Measurements from ENCODE around the gene RDH11. TPM values are rescaled to one million over a fixed set of nuclear protein-coding genes. Genes with fewer than 3 reads are reported as not detected.
"Not testable (repeated sequence)": the region's sequence is repeated elsewhere in the genome, so short reads cannot be mapped to it uniquely, and the experiment has no call there.

RDH11 gene
- total and polyA plus RNA-seq, 5 experiments from 2014 or later = 43.5 to 87.6 (median 74.7) TPM

DNA sequence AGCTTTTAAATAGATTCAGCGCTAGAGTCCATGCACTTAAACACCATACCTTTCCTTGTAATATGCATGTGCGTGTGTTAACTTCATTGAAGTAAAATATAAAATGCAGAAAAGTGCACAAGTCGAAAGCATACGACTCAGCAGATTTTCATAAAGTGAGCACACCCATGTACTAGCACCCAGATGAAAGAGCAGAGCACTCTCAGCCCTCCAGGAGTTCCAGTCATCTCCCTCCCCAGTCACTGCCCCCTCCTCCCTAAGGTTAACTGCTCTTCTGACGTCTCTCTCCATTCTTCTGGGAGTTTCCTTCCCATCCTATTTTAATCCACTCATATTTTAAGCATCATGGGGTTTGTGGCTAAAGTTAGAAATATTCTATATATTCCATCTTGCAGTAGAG is 26.3 kb upstream of the RDH11 start:
- H3K4me1 Mint-ChIP-seq = peaks cover 0 to 12% (median 6%) of the 10 kb centered on the region in 4 donors
- no peak overlapping the region for H3K27ac Mint-ChIP-seq
- DNase-seq = no peak
- H3K9me3 Mint-ChIP-seq = peaks cover 0 to 2% (median 0%) of the 10 kb centered on the region in 9 donors
- POLR2A ChIA-PET = interaction anchor here (1.1 kb wide), 1 partner anchor 27 kb away, joined by 4 read pairs; the partner anchor contains the start of gene RDH11
- H3K4me3 Mint-ChIP-seq = no peak overlapping the region
- H3K36me3 Mint-ChIP-seq = no peaks in the 10 kb centered on the region
- H3K27me3 Mint-ChIP-seq = peaks cover 24 to 58% (median 49%) of the 10 kb centered on the region in 5 donors
- ATAC-seq = no peak

DNA sequence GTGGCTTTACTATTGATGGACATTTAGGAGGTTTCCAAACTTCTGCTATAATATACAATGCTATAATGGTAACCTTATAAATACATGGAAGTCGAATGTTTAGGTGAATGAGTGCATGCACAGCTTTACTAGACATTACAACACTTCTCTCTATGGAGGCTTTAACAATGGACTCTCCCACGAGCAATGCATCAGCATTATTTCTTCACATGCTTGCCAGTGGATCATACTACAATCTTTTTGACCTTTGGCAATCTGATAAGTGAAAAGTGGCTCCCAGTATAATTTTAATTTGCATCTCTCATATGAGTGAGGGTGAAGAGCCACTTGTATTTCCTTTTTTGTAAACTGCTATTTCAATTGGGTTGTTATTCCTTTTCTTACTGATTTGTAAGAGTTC is 24.3 kb upstream of the RDH11 start:
- Mint-ChIP-seq H3K27ac (no peak overlapping the region), H3K4me1 (peaks cover 0 to 12% (median 6%) of the 10 kb centered on the region in 4 donors), H3K9me3 (peaks cover 0 to 2% (median 0%) of the 10 kb centered on the region in 9 donors), H3K36me3 (no peaks in the 10 kb centered on the region), H3K4me3 (no peak overlapping the region), H3K27me3 (peaks cover 22 to 40% (median 35%) of the 10 kb centered on the region in 5 donors)
- ATAC-seq (no peak), DNase-seq (no peak)
- POLR2A ChIA-PET = no interaction called here

DNA sequence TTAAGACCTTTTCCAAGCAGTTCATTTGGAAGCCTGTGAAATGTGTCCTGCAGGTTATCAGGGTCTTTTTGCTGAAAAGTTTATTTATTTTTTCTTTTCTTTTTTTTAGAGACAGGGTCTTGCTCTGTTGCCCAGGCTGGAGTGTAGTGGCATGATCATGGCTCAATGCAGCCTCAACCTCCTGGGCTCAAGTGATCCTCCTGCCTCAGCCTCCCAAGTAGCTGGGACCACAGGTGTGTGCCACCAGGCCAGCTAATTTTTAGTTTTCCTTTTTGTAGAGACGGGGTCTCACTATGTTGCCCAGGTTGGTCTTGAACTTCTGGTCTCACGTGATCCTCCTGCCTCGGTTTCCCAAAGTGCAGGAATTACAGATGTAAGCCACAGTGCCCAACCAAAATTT is 23.8 kb upstream of the RDH11 start:
- Mint-ChIP-seq H3K4me1 (peaks cover 0 to 12% (median 6%) of the 10 kb centered on the region in 4 donors), H3K27me3 (peaks cover 21 to 38% (median 32%) of the 10 kb centered on the region in 5 donors)
- DNase-seq, POLR2A ChIA-PET, H3K4me3 Mint-ChIP-seq, H3K36me3 Mint-ChIP-seq, H3K9me3 Mint-ChIP-seq, ATAC-seq, H3K27ac Mint-ChIP-seq: not testable (repeated sequence)

DNA sequence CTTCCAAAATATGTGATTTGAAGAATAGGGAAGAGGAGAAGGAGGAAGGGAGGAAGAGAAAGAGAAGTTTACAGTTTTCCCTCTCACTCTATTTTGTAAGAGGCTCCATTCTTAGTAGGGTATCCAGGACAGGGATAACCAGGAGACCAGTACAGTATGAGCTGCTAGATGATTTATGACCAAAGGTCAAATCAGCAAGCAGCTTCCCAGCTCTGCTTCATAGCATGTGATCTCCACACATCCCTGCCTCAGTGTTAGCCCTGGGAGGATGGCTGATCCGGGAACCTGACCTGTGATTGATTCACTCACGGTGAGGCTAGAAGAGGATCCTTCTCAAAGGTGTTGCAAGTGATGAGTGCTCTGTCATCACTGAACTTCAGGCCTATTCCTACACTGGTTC is 22.7 kb upstream of the RDH11 start:
- no peaks in the 10 kb centered on the region for H3K9me3 Mint-ChIP-seq
- H3K27me3 Mint-ChIP-seq = peaks cover 16 to 27% (median 24%) of the 10 kb centered on the region in 5 donors
- no peaks in the 10 kb centered on the region for H3K36me3 Mint-ChIP-seq
- DNase-seq (no peak), ATAC-seq (no peak)
- POLR2A ChIA-PET = no interaction called here
- H3K4me1 Mint-ChIP-seq = peaks cover 0 to 12% (median 6%) of the 10 kb centered on the region in 4 donors
- peak overlapping the region in 1 of 10 donors; percentile 31 for H3K4me3 Mint-ChIP-seq
- H3K27ac Mint-ChIP-seq = no peak overlapping the region

DNA sequence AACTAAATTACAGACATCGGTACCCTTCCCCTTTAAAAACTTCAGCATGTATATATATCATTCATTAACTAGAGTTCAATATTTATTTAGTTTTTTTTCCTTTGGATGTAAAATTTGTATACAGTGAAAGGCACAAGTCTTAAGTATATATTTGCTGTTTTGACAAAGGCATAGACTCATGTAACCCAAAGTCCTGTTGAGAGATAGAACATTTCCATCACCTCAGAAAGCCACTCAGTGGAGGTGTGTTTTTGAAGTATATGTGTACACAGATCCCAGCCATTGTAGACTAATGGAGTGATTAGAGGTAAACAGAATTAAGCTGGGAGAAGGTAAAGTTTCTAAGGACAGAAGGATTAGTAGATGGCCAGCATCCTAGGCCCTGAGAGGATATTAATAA is 21.5 kb upstream of the RDH11 start:
- Mint-ChIP-seq H3K4me3 (no peak overlapping the region), H3K4me1 (peaks cover 0 to 2% (median 0%) of the 10 kb centered on the region in 4 donors), H3K27ac (no peak overlapping the region), H3K36me3 (no peaks in the 10 kb centered on the region), H3K27me3 (peaks cover 8 to 15% (median 13%) of the 10 kb centered on the region in 5 donors), H3K9me3 (no peaks in the 10 kb centered on the region)
- no peak for ATAC-seq
- no peak for DNase-seq
- POLR2A ChIA-PET = no interaction called here

DNA sequence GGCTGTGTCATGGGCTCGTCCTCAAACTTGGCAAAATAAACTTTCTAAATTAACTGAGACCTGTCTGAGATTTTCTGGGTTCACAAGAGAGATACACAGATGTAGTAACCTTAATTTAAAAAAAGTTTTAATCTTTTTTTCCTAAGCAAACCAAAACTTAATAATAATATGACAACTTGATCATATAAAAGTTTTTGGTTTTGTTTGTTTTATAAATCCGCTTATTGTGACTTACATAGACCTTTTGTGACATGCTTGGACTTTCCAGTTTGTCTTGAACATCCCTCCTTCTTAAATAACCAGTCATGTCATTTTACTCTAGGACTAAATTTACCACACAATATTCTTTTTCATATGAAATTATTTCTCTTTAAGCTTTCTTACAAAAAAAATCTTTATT is 14.6 kb upstream of the RDH11 start:
- Mint-ChIP-seq H3K27ac (no peak overlapping the region), H3K4me1 (no peaks in the 10 kb centered on the region), H3K9me3 (peaks cover 0 to 23% (median 2%) of the 10 kb centered on the region in 9 donors), H3K4me3 (no peak overlapping the region), H3K27me3 (peaks cover 0 to 5% (median 0%) of the 10 kb centered on the region in 5 donors), H3K36me3 (peaks cover 0 to 11% (median 4%) of the 10 kb centered on the region in 3 donors)
- POLR2A ChIA-PET = no interaction called here
- ATAC-seq (no peak), DNase-seq (no peak)

DNA sequence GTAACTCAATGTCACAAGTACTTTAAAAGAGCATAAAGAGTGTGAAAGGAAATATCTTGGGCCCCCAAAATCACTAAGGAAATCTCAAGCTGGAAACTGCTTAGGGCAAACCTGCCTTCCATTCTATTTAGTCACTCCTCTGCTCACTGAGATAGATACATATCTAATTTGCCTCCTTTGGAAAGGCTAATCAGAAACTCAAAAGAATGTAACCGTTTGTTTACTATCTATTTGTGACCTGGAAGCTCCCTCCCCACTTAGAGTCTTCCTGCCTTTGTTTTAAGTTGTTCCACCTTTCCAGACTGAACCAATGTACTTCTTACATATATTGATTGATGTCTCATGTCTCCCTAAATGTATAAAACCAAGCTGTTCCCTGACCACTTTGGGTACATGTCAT is 14.2 kb upstream of the RDH11 start:
- DNase-seq, POLR2A ChIA-PET, H3K4me1 Mint-ChIP-seq, H3K27me3 Mint-ChIP-seq, ATAC-seq, H3K27ac Mint-ChIP-seq, H3K4me3 Mint-ChIP-seq: not testable (repeated sequence)
- Mint-ChIP-seq H3K36me3 (peaks cover 0 to 11% (median 4%) of the 10 kb centered on the region in 3 donors), H3K9me3 (peaks cover 0 to 23% (median 2%) of the 10 kb centered on the region in 9 donors)

DNA sequence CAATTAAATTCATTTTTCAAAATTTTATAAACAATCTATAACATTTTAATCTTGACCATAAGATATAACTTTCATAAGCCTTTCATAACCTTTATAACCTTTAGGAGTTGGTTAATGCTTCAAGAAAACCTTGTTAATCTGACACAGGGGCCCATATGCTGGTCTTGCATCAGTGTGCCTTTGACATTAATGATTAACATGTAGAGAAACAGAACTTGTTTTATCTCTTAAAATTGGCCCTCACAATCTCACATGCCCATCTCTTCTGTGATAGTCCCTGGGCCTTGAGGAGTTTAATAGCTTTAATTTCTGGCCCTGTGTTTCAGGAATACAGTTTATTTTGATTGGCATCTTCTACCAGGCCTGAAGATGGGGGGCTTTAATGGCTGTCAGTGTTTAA is 13.8 kb upstream of the RDH11 start:
- H3K4me3 Mint-ChIP-seq, DNase-seq, ATAC-seq, H3K27me3 Mint-ChIP-seq, H3K27ac Mint-ChIP-seq, H3K4me1 Mint-ChIP-seq, POLR2A ChIA-PET: not testable (repeated sequence)
- Mint-ChIP-seq H3K9me3 (peaks cover 0 to 23% (median 2%) of the 10 kb centered on the region in 9 donors), H3K36me3 (peaks cover 0 to 11% (median 4%) of the 10 kb centered on the region in 3 donors)

DNA sequence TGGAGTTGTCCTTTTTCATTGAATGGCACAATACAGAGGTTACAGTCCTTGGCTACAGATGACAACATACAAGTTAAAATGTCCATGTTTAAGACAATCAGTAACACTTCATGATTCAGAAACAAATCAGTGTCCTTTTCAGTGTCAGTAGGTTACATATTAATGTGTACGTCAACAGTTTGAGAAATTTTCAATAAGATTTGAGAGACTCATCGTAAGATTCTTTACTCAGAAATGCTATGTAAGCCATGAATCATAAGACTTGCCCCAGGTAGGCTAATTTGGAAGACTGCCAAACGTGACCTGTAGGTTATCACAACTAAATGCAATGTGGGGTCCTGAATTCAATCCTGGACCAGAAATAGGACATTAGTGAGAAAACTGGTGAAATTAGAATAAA is 9.6 kb upstream of the RDH11 start:
- DNase-seq = no peak

DNA sequence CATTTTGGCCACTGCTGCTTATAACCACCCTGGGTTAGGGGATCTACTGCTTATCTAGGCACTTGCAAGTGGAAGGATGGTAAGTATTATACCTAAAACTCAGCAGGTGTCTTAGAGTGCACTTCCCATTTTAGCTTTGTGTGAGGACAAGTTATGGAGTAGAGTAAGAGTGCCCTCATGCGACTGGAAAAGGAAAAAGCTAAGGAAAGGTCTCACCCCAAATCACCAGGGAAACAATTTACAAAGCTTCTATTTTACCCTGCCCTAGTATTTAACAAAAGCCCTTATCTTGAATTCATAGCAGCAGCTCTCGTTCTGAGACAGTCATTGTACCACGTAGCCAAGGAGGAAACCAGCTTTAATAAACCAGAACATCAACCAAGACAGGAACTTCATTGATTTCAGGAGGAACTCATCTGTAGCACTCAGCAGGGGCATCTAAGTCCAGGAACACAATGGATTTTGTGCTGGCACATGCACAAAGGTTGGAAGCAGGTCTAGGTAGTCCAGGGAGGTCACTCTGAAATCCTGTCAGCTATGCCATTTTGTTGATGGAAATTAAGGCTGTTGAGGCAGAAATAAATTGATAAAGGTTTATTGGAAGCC is 9.0 kb upstream of the RDH11 start:
- peaks cover 0 to 6% (median 0%) of the 10 kb centered on the region in 5 donors for H3K27me3 Mint-ChIP-seq
- POLR2A ChIA-PET = interaction anchor here (0.9 to 1.9 kb wide), 2 partner anchors 30 to 85 kb away, joined by 4 read pairs; partner anchors contain the start of genes ARG2 and VTI1B
- peaks cover 0 to 8% (median 0%) of the 10 kb centered on the region in 9 donors for H3K9me3 Mint-ChIP-seq
- DNase-seq = peak in 9 of 10 donors; percentile 3 to 68 (median 43)
- peak overlapping the region in 1 of 10 donors; percentile 72 for H3K27ac Mint-ChIP-seq
- H3K4me1 Mint-ChIP-seq = peaks cover 0 to 4% (median 0%) of the 10 kb centered on the region in 4 donors
- peaks cover 0 to 2% (median 0%) of the 10 kb centered on the region in 3 donors for H3K36me3 Mint-ChIP-seq
- peak; percentile 84 to 88 for ATAC-seq
- H3K4me3 Mint-ChIP-seq = no peak overlapping the region

More for the DNA sequence above, 9.6 kb upstream of the RDH11 start:
- H3K27ac Mint-ChIP-seq = no peak overlapping the region
- H3K9me3 Mint-ChIP-seq = peaks cover 0 to 14% (median 2%) of the 10 kb centered on the region in 9 donors
- H3K4me3 Mint-ChIP-seq = no peak overlapping the region
- H3K4me1 Mint-ChIP-seq = peaks cover 0 to 4% (median 0%) of the 10 kb centered on the region in 4 donors
- POLR2A ChIA-PET = interaction anchor here (1.9 kb wide), 1 partner anchor 31 kb away, joined by 4 read pairs; the partner anchor contains the start of gene VTI1B
- ATAC-seq = no peak
- H3K27me3 Mint-ChIP-seq = peaks cover 0 to 6% (median 0%) of the 10 kb centered on the region in 5 donors
- peaks cover 0 to 7% (median 2%) of the 10 kb centered on the region in 3 donors for H3K36me3 Mint-ChIP-seq

DNA sequence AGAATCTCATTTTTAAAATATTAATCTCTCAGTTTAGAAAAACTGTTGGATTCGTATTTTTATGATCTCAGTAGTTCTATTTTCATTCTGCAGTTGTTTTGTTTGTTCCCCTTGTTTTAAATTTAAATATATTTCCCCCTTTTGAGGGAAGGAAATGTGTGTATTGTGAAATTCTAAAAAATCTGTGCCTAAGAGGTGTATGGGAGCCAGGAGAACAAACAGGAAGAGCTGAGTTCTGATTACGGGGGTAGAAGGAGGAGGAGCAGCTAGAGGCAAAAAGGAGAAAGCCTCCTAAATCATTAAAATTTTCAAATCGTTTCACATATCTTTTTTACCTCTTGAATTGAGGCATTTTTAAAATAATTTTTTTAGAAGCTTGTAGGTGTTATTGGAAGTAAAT is 8.4 kb upstream of the RDH11 start:
- no peaks in the 10 kb centered on the region for H3K36me3 Mint-ChIP-seq
- no peak overlapping the region for H3K4me3 Mint-ChIP-seq
- peaks cover 0 to 5% (median 0%) of the 10 kb centered on the region in 9 donors for H3K9me3 Mint-ChIP-seq
- H3K27ac Mint-ChIP-seq = no peak overlapping the region
- H3K27me3 Mint-ChIP-seq = peaks cover 0 to 6% (median 0%) of the 10 kb centered on the region in 5 donors
- ATAC-seq = no peak
- peaks cover 0 to 4% (median 0%) of the 10 kb centered on the region in 4 donors for H3K4me1 Mint-ChIP-seq
- POLR2A ChIA-PET = interaction anchor here (0.9 to 1.9 kb wide), 2 partner anchors 29 to 85 kb away, joined by 4 read pairs; partner anchors contain the start of genes ARG2 and VTI1B
- DNase-seq = no peak

DNA sequence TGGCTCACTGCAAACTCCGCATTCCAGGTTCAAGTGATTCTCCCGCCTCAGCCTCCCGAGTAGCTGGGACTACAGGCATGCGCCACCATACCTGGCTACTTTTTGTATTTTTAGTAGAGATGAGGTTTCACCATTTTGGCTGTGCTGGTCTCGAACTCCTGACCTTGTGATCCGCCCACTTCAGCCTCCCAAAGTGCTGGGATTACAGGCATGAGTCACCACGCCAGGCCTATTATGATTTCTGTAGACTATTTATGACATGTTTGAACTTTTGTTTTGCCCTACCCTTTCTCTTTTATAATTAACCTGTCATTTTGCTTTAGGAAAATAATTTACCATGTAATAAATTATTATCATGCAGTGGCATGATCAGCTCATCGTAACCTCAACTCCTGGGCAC is 5.9 kb upstream of the RDH11 start, which contains the start of gene RDH12:
Gene RDH12 (plus strand): TSS at position 395 of the 400 bp plus-strand sequence. CDS start 20,757 bp downstream, outside the sequence.
- H3K36me3 Mint-ChIP-seq, H3K9me3 Mint-ChIP-seq, H3K4me3 Mint-ChIP-seq, ATAC-seq, DNase-seq, H3K4me1 Mint-ChIP-seq, POLR2A ChIA-PET, H3K27me3 Mint-ChIP-seq: not testable (repeated sequence)
- H3K27ac Mint-ChIP-seq = peak within 1 kb of the TSS in 2 of 10 donors; percentile 19 to 41

DNA sequence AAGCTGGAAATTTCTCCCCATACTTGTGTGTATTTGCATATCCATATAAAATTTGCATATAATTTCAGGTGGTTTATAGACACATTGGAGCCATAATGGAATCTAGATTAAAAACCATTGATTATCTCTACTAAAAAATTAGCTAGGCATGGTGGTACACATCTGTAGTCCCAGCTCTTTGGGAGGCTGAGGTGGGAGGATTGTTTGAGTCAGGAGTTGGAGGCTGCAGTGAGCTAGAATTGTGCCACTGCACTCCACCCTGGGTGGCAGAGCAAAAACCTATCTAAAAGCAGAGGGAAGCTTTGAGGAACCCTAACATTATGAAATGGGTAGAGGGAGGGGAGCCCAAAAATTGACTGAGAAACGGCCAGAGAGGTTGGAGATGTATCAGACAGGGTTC is 2.6 kb upstream of the RDH11 start:
- no peak for ATAC-seq
- no peaks in the 10 kb centered on the region for H3K36me3 Mint-ChIP-seq
- H3K27me3 Mint-ChIP-seq = no peaks in the 10 kb centered on the region
- H3K9me3 Mint-ChIP-seq = no peaks in the 10 kb centered on the region
- DNase-seq = no peak
- H3K4me1 Mint-ChIP-seq = peaks cover 7 to 19% (median 13%) of the 10 kb centered on the region in 4 donors
- POLR2A ChIA-PET = no interaction called here
- no peak overlapping the region for H3K4me3 Mint-ChIP-seq
- H3K27ac Mint-ChIP-seq = peak overlapping the region in 2 of 10 donors; percentile 23 to 47

Data from naive thymus-derived CD8-positive, alpha-beta T cell (primary cell).